SK-N-MC (cell line): ENCODE results near the gene IRF5.
"Not testable (repeated sequence)": the region's sequence is repeated elsewhere in the genome, so short reads cannot be mapped to it uniquely, and the experiment has no call there.

ENCODE experiments used
- DNase-seq: peaks from one replicate; pipeline ENCODE4 v3.0.0-alpha.2; 2011; ENCODE audit warnings: low read depth, low spot score
- H3K27ac ChIP-seq: fragments of 200-600 bp; sonication (generic); 2 replicates; pipeline ENCODE4 v1.5.1; 2016; ENCODE audit warnings: mixed run types
- H3K36me3 ChIP-seq: fragments of 200-600 bp; sonication (generic); 2 replicates; pipeline ENCODE4 v1.6.1; 2017; ENCODE audit warnings: antibody characterized with exemption, low read length, mixed read lengths; ENCODE audit not compliant: insufficient read depth
- H3K4me3 ChIP-seq: fragments of 200-600 bp; sonication (generic); 2 replicates; pipeline ENCODE4 v1.5.1; 2016
- H3K9ac ChIP-seq: fragments of 200-600 bp; sonication (generic); 2 replicates; pipeline ENCODE4 v1.8.0; 2017; ENCODE audit warnings: mixed run types, mixed read lengths; ENCODE audit not compliant: insufficient read length
- H3K9me3 ChIP-seq: fragments of 200-600 bp; sonication (generic); 2 replicates; pipeline ENCODE4 v1.6.1; 2017; ENCODE audit warnings: low read depth, mild to moderate bottlenecking, antibody characterized with exemption, low read length, moderate library complexity, mixed read lengths
- EZH2 ChIP-seq: fragments of 200-600 bp; sonication (generic); IDR thresholded peaks from one replicate; pipeline ENCODE4 v1.6.1; 2017; ENCODE audit warnings: antibody characterized with exemption
- FOXP2 ChIP-seq: optimal IDR thresholded peaks from 2 replicates; pipeline ENCODE3; 2011; ENCODE audit warnings: mild to moderate bottlenecking, moderate library complexity; ENCODE audit not compliant: insufficient read depth; ENCODE audit errors: extremely low read length, control extremely low read depth
- POLR2AphosphoS5 ChIP-seq: IDR thresholded peaks from 2 replicates; pipeline ENCODE4 v1.6.1; 2012; ENCODE audit warnings: mild to moderate bottlenecking, low read depth, low read length, borderline replicate concordance

The IRF5 gene

GRCh38 chr7:128911423-128912031 lies 26.2 kb upstream of the IRF5 start:
- no peak for TF ChIP-seq EZH2
- TF ChIP-seq FOXP2: no peak
- TF ChIP-seq POLR2AphosphoS5: no peak
- H3K36me3 ChIP-seq: no peaks in the 10 kb centered on the region
- no peak overlapping the region for H3K9ac ChIP-seq
- no peak for DNase-seq
- H3K4me3 ChIP-seq: no peak overlapping the region
- H3K27ac ChIP-seq: no peak overlapping the region
- H3K9me3 ChIP-seq: no peaks in the 10 kb centered on the region

DNA sequence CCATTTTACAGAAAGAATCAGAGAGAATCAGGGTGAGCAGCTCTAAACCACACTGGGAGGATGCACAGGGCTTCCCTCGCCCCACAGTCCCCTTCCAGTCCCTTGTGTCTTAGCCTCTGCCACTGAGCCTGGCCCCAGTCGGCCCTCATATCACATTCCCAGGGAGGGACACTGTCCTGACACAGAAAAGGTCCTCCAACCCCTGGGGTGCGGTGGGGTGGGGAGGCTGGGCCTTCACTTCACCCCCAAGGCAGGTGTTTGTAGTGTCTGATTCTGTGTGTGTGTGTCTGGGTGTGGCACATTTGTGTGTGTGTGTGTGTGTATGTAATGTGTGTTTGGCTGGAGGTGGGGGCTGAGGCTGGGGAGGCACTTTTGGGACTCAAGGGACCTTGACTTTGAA lies 25.4 kb upstream of the IRF5 start:
- no peak overlapping the region for H3K9ac ChIP-seq
- no peak for DNase-seq
- no peaks in the 10 kb centered on the region for H3K36me3 ChIP-seq
- TF ChIP-seq EZH2: no peak
- no peak for TF ChIP-seq POLR2AphosphoS5
- no peak for TF ChIP-seq FOXP2
- no peaks in the 10 kb centered on the region for H3K9me3 ChIP-seq
- no peak overlapping the region for H3K4me3 ChIP-seq
- no peak overlapping the region for H3K27ac ChIP-seq

DNA sequence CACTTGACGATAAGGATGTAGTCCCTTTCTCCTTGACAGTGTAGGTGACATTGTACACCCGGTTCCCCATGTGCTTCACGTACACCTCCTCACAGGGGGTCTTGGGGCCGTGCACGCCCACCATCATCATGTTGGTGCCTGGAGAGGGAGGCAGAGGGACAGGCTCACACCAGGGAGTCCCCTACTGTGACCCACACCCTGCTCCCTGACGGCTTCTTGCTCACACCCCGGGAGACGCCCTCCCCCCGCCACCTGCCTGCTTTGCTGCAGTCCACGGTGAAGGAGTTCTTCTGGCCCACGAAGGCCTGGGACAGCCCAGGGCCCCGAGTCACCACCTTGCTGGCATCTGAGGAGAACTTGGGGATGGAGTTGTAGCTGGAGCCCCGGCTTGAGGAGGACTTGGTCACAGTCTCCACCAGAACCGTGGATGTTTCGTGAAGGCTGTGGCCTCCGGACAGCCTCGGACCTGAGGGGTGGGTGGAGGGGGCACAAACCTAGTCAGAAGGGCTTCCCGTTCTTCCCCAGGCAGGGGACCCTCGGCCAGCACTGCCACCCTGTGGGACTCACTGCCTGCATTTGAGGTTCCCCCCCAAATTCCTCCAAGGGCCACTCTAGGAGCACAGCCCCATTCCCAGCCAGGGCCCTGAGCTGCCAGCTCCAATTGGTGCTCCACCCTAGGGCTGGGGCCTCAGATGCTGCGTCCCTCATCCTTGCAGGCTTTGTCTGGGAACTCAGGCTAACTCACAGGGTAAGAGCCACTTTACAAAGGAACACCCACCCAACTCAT lies 24.8 kb upstream of the IRF5 start:
- H3K9me3 ChIP-seq, H3K4me3 ChIP-seq, H3K27ac ChIP-seq, H3K9ac ChIP-seq, DNase-seq, H3K36me3 ChIP-seq: not testable (repeated sequence)

- Histone ChIP-seq H3K4me3 (no peak overlapping the region), H3K27ac (no peak overlapping the region), H3K9me3 (no peaks in the 10 kb centered on the region), H3K36me3 (no peaks in the 10 kb centered on the region), H3K9ac (no peak overlapping the region)
- TF ChIP-seq FOXP2 (no peak), POLR2AphosphoS5 (no peak), EZH2 (no peak)
- no peak for DNase-seq
These were observed 23.7 kb upstream of the IRF5 start for GRCh38 chr7:128913870-128914565.

DNA sequence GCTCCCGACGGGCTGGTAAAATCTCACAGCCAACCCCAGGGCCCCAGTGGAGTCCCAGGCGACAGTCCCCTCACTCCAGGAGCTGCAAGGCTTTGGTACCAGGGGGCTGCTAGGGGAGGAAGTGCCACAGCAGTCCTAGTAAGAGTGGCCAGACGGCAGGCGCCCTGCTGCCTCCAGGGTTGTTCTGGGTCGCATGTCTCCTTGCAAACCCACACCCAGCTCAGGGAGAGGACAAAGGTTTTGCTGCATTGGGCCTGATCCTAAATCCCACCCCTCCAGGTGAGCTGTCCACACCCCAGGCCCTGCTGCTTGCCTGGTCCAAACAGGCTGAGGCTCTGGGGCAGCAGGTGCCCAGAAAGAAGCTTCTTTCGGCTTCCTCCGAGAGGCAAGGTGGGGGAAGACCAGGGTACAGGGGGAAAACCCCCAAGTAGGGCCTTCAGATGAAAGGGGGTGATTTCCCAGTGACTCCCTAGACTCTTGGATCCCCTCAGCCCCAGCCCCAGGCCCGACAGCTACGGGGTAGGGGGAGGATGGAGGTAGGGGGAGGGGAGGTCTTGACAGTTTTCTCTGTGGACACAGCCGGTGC lies 23.1 kb upstream of the IRF5 start:
- TF ChIP-seq POLR2AphosphoS5 (no peak), FOXP2 (no peak), EZH2 (no peak)
- DNase-seq: no peak
- Histone ChIP-seq H3K27ac (no peak overlapping the region), H3K9ac (no peak overlapping the region), H3K9me3 (no peaks in the 10 kb centered on the region), H3K36me3 (no peaks in the 10 kb centered on the region), H3K4me3 (no peak overlapping the region)

DNA sequence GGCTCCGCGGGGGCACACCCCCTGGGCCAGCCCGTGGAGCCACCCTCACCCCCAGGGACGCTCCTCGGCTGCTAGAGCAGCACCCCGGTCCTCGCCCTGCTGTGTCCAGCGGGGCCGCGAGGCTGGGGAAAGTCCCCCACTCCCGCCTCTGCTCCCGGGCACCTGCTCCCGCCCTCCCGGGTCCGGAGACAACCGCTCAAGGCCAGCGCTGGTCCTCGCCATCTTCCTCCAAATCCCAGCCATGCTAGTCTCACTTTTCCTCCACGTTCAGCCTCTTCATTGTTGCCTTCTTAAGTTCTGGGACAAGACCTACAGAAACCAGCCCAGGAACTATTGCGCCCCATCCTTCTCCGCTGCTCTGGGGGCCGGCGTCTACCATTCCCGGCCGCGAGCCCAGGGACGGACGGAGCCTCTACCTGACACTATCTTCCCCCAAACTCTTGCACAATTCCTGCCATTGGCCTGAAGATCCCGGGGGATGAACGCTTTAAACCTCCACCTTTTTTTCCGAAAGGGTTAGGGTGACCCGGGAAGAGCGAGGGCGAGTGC lies 22.4 kb upstream of the IRF5 start:
- H3K4me3 ChIP-seq: no peak overlapping the region
- no peak for DNase-seq

DNA sequence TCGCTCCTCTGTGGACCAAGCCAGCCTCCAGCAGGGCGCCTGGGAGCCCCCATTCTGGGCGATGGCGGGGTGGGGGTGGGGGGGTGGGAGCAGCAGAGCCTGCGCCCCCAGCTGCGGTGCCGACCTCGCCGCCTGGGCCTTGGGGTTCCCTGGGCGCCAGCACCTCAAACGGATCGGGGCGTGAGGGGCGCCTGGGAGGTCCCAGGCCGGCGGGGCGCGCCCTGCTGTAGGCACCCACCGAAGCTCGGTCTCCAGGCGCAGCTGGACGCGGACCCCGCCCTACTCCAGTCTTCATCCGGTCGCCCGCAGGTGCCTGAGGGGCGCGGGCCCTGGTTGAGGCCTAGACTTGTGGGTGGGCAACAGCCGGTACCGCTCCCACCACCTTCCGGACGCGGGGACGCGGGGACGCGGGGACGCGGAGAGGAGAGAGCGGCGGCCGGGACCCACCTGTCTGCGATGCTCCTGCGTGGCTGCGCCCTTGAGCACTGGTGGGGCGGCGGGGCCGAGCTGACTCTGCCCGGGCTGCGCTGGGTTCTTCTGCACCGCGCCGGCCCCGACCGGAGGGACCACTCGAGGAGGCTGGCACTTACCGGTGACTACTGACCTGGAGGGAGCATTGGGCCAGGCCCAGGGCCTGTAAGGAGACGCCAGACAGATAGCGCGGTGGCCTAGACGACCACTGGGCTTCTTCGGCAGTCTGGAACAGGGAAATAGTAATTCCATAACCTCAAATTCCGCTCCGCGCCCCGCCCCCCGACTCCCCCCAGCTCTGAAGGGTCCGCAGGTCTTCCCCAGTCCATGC lies 21.7 kb upstream of the IRF5 start:
- H3K27ac ChIP-seq: no peak overlapping the region
- no peaks in the 10 kb centered on the region for H3K9me3 ChIP-seq
- H3K9ac ChIP-seq: no peak overlapping the region
- H3K36me3 ChIP-seq: no peaks in the 10 kb centered on the region
- no peak for TF ChIP-seq EZH2
- TF ChIP-seq FOXP2: no peak
- no peak for TF ChIP-seq POLR2AphosphoS5
- no peak overlapping the region for H3K4me3 ChIP-seq
- no peak for DNase-seq

More for the DNA sequence above, 22.4 kb upstream of the IRF5 start:
- TF ChIP-seq POLR2AphosphoS5 (no peak), FOXP2 (no peak), EZH2 (no peak)
- no peaks in the 10 kb centered on the region for H3K36me3 ChIP-seq
- no peak overlapping the region for H3K27ac ChIP-seq
- no peak overlapping the region for H3K9ac ChIP-seq
- H3K9me3 ChIP-seq: no peaks in the 10 kb centered on the region

- no peak for DNase-seq
- H3K27ac ChIP-seq: no peak overlapping the region
- no peak overlapping the region for H3K9ac ChIP-seq
- TF ChIP-seq POLR2AphosphoS5: no peak
- TF ChIP-seq FOXP2: no peak
- TF ChIP-seq EZH2: no peak
- no peaks in the 10 kb centered on the region for H3K9me3 ChIP-seq
- no peak overlapping the region for H3K4me3 ChIP-seq
- no peaks in the 10 kb centered on the region for H3K36me3 ChIP-seq
These were observed 21.1 kb upstream of the IRF5 start for GRCh38 chr7:128916643-128916915.
